GM12872 (cell line): ENCODE results near the gene BICRAL.

Experiments used
- CTCF ChIP-seq: IDR thresholded peaks from 3 replicates; pipeline ENCODE4 v1.5.1; 2011; ENCODE audit warnings: low read depth, mild to moderate bottlenecking, low read length, moderate library complexity; ENCODE audit not compliant: insufficient read depth

The BICRAL gene

DNA sequence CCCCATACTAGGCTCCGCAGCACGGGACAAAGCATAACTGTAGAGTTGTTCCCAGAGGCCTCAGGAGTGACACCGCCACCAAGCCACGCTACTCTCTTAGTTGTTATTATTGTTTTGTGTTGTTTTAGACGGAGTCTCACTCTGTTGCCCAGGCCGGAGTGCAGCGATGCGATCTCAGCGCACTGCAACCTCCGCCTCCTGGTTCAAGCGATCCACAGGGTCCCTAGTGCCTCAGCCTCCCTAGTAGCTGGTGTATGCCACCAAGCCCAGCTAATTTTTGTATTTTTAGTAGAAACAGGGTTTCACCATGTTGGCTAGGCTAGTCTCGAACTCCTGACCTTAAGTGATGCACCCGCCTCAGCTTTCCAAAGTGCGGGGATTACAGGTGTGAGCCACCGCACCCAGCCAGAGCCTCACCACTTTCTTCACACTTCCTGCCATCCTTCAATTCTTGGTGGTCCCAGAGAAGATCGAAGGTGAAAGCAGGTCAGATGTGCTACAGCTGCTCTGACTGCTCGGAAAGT lies 109.4 kb downstream of the BICRAL start:
- TF ChIP-seq CTCF, result no peak

- no peak for TF ChIP-seq CTCF
These were observed 114.4 kb downstream of the BICRAL start for GRCh38 chr6:42896178-42896719.

DNA sequence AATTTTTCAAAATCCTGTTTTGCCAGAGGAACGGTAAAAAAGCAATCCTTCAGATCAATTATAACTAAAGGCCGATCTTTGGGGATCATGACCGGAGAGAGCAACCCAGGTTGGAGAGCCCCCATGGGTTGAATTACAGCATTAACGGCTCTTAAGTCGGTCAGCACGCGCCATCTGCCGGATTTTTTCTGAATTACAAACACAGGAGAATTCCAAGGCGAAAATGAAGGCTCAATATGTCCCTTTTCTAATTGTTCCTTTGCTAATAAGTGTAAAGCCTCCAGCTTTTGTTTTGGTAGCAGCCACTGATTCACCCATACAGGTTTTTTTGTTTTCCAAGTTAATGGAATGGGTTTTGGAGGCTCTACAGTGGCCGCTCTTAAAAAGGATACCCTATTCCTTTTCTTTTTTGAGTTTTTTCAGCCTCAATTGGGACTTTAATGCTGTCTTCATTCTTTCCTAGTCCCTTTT lies 117.1 kb downstream of the BICRAL start:
- TF ChIP-seq CTCF, result peak; percentile 62

- no peak for TF ChIP-seq CTCF
These were observed 118.0 kb downstream of the BICRAL start for GRCh38 chr6:42899871-42900270.

DNA sequence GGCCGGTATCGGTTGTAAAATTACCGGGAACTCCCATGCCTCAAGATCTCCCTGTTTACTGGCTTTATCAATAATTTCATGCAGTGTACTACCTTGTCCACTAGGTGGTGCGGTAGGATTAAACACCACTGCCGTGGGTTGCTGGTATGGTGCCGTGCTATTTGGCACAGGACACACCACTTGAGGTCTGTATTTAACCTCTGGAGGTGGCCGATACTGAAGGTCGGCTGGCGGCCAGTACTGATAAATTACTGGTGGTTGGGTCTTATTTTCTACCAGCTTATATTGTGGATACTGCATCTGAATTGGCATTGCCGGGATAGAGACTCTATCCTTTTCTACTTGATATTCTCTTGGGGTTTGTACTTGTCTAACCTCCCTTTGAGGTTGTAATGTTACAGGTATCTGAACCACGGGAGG lies 119.7 kb downstream of the BICRAL start:
- peak; percentile 82 for TF ChIP-seq CTCF

DNA sequence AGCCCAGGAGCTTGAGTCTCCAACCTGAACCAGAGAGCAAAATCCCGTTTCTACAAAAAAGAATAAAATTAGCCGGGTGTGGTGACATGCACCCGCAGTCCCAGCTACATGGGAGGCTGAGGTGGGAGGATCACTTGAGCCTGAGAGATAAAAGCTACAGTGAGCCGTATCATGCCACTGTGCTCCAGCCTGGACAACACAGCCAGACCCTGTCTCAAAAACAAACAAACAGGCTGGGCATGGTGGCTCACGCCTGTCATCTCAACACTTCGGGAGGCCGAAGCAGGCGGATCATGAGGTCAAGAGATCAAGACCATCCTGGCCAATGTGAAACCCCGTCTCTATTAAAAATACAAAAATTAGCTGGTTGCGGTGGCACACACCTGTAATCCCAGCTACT lies 122.6 kb downstream of the BICRAL start:
- no peak for TF ChIP-seq CTCF

DNA sequence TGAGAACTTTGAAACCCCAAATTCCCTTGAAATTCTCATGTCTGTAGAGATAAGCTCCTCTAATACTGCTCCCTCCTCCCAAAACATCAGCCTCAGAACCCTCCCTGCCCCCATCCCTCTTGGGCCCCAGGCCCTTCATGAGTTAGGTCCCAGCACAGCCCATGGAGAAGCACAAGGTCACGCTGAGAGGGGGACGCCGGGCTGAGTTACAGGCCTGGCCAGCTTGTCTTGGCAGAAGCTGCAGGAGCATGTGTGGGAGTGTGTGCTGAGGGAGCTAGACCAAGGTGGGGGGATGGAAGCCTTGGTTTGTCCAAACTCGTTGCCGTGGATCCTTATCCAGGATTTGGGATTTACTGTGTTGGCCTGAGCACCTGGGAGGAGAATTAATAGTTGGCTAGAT lies 125.5 kb downstream of the BICRAL start:
- no peak for TF ChIP-seq CTCF

GRCh38 chr6:42909835-42910234 lies 128.0 kb downstream of the BICRAL start:
- TF ChIP-seq CTCF, result no peak
